ENCODE measurements around the gene SUMO3. TPM values are rescaled to one million over a fixed set of nuclear protein-coding genes. Genes with fewer than 3 reads are reported as not detected.

The SUMO3 gene
- total and polyA plus RNA-seq, 10 of the 15 experiments (the other 5 are each of a cell fraction or from before 2014, with no cell fraction given): 14.3 to 164 (median 89.9) TPM

DNA sequence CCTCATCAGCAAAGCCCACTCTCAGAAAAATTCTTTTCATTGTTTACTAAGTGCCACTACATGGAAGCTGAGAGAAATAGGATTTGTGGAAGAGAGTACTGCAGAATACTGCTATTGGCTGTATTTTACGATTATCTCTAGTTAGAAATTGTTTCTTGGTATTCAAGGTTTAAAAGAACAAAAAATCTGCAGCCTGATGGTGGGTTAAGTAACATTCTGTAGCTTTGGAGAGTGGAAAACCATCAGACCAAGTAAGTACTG, 28.3 kb upstream of the SUMO3 start:
- RAD21 ChIA-PET (ENCODE audit: unreplicated experiment): no interaction called here
- H3K27me3 ChIP-seq (replicated peaks in 1 of 2; ENCODE audit: control insufficient read depth in 2 of 2, insufficient read depth in 2 of 2, low read length in 1 of 2): no peaks in the 10 kb centered on the region; a peak in 2 of 4 replicates
- H3K4me1 ChIP-seq (ENCODE audit: control insufficient read depth, insufficient read depth, low read length): no peaks in the 10 kb centered on the region; the same call in 1 of the 2 replicates
- in situ Hi-C loops (cut with MboI) (no loop called here), intact Hi-C loops (cut with micrococcal nuclease; ENCODE audit: unreplicated experiment) (no loop called here)
- no peak overlapping the region for H3K27ac ChIP-seq (ENCODE audit: control insufficient read depth, insufficient read depth)
- CTCF ChIA-PET: interaction anchor here (1.0 to 1.7 kb wide), 4 partner anchors 10 to 95 kb away, joined by 3 to 5 read pairs (median 3); partner anchors contain the start of gene PTTG1IP
- peaks cover 0 to 12% of the 10 kb centered on the region in 2 experiments; a peak in 2 of 4 replicates for H3K36me3 ChIP-seq (ENCODE audit: control insufficient read depth in 2 of 2, insufficient read depth in 2 of 2, low read length in 1 of 2)
- SMC1A ChIA-PET (ENCODE audit: uncharacterized antibody, unreplicated experiment): interaction anchor here (0.9 kb wide), 1 partner anchor 36 kb away, joined by 3 read pairs; no protein-coding TSS in a partner anchor
- TF ChIP-seq RBBP5 (conservative IDR thresholded peaks at IDR 0.05) (no peak), EGR1 (IDR thresholded peaks at IDR 0.05; ENCODE audit: borderline replicate concordance in 1 of 2, low read depth in 2 of 2, low read length in 2 of 2) (no peak)
- TF ChIP-seq, protein P1, sequence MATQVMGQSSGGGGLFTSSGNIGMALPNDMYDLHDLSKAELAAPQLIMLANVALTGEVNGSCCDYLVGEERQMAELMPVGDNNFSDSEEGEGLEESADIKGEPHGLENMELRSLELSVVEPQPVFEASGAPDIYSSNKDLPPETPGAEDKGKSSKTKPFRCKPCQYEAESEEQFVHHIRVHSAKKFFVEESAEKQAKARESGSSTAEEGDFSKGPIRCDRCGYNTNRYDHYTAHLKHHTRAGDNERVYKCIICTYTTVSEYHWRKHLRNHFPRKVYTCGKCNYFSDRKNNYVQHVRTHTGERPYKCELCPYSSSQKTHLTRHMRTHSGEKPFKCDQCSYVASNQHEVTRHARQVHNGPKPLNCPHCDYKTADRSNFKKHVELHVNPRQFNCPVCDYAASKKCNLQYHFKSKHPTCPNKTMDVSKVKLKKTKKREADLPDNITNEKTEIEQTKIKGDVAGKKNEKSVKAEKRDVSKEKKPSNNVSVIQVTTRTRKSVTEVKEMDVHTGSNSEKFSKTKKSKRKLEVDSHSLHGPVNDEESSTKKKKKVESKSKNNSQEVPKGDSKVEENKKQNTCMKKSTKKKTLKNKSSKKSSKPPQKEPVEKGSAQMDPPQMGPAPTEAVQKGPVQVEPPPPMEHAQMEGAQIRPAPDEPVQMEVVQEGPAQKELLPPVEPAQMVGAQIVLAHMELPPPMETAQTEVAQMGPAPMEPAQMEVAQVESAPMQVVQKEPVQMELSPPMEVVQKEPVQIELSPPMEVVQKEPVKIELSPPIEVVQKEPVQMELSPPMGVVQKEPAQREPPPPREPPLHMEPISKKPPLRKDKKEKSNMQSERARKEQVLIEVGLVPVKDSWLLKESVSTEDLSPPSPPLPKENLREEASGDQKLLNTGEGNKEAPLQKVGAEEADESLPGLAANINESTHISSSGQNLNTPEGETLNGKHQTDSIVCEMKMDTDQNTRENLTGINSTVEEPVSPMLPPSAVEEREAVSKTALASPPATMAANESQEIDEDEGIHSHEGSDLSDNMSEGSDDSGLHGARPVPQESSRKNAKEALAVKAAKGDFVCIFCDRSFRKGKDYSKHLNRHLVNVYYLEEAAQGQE (IDR thresholded peaks at IDR 0.05; ENCODE audit: low read depth, low read length): no peak
- TF ChIP-seq, protein P2, sequence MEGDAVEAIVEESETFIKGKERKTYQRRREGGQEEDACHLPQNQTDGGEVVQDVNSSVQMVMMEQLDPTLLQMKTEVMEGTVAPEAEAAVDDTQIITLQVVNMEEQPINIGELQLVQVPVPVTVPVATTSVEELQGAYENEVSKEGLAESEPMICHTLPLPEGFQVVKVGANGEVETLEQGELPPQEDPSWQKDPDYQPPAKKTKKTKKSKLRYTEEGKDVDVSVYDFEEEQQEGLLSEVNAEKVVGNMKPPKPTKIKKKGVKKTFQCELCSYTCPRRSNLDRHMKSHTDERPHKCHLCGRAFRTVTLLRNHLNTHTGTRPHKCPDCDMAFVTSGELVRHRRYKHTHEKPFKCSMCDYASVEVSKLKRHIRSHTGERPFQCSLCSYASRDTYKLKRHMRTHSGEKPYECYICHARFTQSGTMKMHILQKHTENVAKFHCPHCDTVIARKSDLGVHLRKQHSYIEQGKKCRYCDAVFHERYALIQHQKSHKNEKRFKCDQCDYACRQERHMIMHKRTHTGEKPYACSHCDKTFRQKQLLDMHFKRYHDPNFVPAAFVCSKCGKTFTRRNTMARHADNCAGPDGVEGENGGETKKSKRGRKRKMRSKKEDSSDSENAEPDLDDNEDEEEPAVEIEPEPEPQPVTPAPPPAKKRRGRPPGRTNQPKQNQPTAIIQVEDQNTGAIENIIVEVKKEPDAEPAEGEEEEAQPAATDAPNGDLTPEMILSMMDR (IDR thresholded peaks at IDR 0.05 in 2 of 3, conservative IDR thresholded peaks at IDR 0.05 in 1 of 3; ENCODE audit: control insufficient read depth in 2 of 3, extremely low read depth in 1 of 3, insufficient read depth in 1 of 3, low read depth in 3 of 3, low read length in 3 of 3): 0 out of 6 replicates have a peak, but pooled peaks of 1 of the 3 experiments have one; percentile 2
- H3K9me3 ChIP-seq (replicated peaks; ENCODE audit: control insufficient read depth, insufficient read depth, low read length): no peaks in the 10 kb centered on the region
- ATAC-seq (no peak), FAIRE-seq (no peak), DNase-seq (ENCODE audit: low read depth, low spot score) (no peak)
- H3K4me2 ChIP-seq (ENCODE audit: control insufficient read depth, insufficient read depth): peak overlapping the region; percentile 79
- WGBS (ENCODE audit: insufficient coverage, insufficient replicate concordance, low lambda C conversion rate, missing lambda C conversion rate): 100% methylated on average over 1 of the region's 1 CpG
- POLR2A ChIA-PET: no interaction called here
- H4K20me1 ChIP-seq (ENCODE audit: control insufficient read depth, insufficient read depth): no peaks in the 10 kb centered on the region
- peak overlapping the region; percentile 47; the same call in 1 of the 2 replicates for H3K4me3 ChIP-seq
- no peak overlapping the region; the same call in 1 of the 2 replicates for H3K9ac ChIP-seq (ENCODE audit: control insufficient read depth, insufficient read depth, low read length)
- peak overlapping the region; percentile 61 for H2AFZ ChIP-seq (ENCODE audit: control insufficient read depth, low read depth, low read length)
- H3K79me2 ChIP-seq (ENCODE audit: control insufficient read depth, insufficient read depth, low read length): no peaks in the 10 kb centered on the region
- no TSS peak for BruUV-seq (replicated peaks)
